Dedifferentiated amniotic fluid mesenchymal stem cell (primary cell): ENCODE data around the gene FXYD4.
A peak's percentile ranks its signal among the peaks of the same experiment; 100 is the strongest.

ENCODE experiments used
- DNase-seq: peaks from one replicate; pipeline ENCODE4 v3.0.0-alpha.2; 2016; ENCODE audit errors: extremely low spot score

The FXYD4 gene

DNA sequence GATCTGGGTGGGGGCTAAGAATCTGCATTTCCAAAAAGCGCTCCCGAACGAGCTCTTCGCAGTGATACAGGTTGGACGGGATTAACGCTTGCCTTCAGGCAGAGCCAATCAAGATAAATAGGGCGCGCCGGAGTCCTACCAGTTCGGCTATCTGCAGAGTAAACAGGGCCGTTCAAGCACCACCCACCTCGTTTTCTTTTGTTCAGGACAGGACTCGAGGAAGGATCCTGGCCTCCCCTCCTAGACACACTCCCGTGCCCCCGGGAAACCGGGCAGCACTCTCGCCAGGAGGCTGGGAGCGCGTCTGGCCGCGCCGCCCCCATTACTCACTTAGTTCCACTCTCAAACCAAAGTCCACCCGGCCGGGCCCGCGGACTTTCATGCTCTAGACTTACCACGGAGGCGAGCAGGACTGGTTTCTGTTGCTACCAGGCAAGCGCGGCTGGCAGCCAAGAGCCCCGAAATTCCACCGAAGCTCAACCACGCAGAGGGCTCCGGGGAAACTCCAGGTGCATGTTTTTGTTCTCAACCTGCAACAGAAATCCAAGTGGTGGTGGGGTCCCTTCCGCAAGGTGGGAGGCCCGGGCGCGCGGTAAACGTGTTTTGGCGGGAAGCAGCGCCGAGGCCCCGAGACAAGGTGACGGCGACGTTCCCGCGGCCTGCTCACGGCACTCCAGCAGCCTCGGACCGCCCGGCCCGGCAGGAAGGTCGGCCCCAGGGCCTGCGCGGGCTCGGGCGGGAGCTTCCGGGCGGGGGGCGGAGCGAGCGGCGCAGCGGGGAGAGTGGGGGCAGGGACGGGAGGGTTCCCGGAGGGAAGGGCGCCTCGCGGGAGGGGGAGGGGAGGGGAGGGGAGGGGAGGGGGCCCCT lies 24.9 kb downstream of the FXYD4 start:
- DNase-seq: peak; percentile 38

DNA sequence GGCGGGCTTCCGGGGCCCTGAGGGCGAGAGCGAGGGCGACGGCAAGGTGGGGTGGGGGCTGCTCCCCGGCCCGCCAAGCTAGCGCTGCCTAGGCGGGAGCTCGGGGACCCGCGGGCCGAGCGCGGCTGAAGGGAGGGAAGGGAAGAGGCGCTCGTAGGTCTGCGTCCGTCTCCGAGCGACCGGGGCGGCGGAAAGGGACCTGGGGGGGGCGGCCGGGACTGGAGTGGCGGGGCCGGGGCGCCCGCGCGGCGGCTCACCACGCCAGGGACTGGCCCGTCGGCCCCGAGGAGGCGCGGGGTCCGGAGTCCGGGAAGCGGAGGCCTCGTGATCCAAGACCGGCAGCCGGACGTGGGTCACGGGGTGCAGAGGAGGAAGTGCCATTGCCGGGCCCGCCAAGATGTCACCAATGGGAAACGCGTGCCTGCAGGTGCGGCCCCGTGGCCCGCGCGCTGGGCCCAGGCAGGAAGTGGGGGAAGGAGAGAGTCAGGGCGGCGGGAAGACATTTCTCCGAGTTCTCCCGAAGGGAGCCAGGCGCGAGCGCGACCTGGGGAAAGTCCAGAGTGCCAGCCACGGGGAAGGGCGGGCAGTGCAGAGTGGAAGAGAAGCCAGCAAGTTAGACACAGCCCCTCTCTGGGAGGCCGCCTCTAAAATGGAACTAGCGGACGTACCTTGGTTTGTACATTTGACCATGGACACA lies 25.6 kb downstream of the FXYD4 start:
- peak; percentile 49 for DNase-seq

DNA sequence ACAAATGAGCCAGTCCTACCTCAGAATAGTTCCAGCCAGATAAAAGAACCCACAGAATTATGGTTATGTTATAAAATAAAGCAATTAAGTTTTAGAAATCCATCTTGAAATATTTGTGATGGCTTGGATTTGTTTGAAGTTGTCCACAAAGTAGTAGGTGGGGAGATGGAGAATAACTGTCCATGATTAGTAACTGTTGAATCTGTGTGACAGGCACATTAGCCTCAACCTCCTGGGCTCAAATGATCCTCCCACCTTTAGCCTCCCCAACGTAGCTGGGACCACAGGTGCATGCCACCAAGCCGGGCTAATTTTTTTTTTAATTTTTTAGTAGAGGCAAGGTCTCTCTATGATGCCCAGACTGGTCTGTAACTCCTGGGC lies 27.5 kb downstream of the FXYD4 start:
- DNase-seq: no peak

DNA sequence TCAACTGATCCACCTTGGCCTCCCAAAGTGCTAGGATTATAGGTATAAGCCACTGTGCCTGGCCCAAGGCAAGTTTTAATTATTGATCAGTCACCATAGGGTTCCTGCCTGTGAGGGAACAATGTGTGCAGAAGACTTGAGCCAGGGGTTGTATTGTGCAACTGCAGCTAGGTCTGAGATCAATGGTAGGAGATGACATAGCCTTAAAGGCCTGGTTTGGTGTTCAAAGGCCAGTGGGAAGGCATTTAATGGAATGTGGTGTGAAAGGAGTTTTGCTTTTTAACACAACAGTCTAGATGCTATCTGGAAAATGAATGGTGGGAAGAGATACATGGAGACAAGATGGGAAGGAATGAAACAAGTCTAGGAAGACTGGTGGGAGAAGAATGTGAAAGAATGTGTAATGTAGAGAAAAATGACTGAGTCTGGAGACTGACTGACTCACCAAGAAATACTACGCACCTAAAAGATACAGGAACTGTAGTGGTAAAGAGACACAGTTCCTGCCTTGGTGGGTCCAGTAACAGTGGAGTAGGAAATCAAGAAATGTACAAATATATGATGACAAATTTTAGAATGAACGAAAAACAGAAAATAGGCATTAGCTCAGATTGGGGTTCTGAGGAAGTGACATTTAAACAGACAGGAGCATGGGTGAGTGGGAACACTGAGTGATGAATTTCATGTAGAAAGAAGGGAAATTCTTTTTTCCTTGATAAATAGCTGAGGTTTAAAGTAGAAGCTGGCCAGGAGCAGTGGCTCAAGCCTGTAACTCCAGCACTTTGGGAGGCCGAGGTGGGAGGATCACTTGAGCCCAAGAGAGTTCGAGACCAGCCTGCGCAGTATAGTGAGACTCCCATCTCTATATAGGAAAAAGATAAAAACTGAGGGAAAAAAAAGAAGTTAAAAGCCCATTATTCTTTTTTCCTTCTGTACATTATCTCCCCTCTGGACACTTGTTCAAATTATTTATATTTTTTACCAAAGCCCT lies 28.2 kb downstream of the FXYD4 start:
- DNase-seq: no peak

DNA sequence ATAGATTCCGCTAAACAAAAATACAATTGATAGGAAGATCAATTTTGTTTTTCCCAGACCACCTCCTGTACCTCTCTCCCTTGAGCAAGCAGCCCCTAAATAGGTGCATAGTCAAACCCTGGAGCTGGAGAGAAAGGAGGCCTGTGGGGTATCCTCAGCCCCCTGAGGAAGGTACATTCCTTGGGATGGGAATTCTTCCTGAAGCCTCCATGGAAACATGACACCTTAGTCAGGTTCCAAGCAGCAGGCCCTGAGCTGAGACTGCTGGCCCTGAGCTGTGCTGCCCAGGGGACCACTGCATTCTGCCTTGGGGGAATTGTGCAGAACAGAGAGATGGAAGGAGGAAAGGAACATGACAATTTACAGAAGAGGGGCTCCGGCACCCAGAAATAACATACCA lies 30.2 kb downstream of the FXYD4 start:
- no peak for DNase-seq

DNA sequence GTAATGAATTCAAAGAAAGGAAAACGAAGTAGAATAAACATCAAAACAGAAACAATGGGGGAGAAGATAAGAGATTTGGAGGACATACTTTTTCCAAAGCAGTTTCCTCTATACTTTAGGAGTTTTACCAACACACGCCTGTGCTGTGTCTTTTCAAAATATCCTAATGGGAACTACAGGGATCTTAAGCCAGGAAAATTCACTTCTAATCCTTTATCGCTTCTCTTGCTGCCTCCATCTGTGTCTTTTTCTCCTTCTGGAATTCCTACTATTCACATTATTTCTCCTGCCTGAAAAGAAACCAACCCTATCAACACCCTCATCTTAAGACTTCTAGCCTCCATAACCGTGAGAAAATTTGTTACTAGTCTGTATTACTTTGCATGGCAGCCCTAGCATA lies 30.7 kb downstream of the FXYD4 start:
- DNase-seq: no peak

DNA sequence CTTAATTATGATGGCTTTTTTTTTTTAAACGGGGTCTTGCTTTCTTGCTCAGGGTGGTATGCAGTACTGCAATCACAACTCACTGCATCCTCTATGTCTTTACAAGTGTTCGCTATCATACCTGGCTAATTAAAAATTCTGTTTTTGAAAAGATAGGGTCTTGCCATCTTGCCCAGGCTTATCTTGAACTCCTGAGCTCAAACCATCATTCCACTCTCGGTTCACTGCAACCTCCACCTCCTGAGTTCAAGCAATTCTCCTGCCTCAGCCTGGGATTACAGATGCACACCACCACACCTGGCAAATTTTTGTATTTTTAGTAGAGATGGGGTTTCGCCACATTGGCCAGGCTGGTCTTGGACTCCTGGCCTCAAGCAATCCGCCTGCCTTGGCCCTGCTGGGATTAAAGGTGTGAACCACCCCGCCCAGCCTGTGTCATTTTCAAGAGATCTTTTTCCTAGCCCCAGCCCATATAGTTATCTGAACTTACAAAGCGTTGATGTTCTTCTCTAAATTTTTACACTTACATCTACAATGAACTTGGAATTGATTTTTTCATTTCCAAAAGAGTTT lies 31.5 kb downstream of the FXYD4 start:
- no peak for DNase-seq

DNA sequence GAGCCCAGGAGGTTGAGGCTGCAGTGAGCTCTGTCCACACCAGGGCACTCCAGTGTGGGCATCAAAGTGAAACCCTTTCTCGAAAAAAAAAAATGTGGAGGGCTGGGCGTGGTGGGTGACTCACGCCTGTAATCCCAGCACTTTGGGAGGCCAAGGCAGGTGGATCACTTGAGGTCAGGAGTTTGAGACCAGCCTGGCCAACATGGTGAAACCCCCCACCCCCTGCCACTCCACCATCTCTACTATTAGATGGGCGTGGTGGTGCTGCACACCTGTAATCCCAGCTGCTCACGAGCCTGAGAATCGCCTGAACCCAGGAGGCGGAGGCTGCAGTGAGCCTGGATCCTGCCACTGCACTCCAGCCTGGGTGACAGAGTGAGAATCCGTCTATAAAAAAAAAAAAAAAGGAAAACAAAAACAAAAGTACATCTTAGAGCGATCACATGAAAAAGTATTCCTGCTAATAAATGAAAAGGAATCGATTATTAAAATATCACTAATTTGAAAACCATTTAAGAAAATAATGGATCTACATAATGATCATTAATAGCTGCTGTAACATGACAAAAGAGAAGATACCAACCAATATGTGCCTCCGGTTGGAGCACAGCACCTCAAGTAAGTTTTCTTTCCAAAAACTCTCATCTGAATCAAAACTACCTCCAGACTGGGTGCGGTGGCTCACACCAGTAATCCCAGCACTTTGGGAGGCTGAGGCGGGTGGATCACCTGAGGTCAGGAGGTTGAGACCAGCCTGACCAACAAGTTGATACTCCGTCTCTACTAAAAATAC lies 32.7 kb downstream of the FXYD4 start:
- no peak for DNase-seq

DNA sequence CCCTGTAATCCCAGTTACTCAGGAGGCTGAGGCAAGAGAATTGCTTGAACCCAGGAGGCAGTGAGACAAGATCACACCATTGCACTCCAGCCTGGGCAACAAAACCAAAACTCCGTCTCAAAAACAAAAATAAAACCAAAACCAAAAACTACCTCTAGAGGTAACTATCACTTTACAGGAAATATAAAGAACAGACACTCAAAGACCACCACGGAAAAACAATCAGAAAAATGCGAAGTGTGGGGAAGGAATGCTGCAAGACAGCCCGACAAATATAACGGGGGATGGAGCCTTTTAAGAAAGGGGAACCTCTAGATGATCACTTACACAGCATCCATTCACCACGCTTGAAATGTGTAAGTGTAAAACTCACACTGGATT lies 33.3 kb downstream of the FXYD4 start:
- no peak for DNase-seq

DNA sequence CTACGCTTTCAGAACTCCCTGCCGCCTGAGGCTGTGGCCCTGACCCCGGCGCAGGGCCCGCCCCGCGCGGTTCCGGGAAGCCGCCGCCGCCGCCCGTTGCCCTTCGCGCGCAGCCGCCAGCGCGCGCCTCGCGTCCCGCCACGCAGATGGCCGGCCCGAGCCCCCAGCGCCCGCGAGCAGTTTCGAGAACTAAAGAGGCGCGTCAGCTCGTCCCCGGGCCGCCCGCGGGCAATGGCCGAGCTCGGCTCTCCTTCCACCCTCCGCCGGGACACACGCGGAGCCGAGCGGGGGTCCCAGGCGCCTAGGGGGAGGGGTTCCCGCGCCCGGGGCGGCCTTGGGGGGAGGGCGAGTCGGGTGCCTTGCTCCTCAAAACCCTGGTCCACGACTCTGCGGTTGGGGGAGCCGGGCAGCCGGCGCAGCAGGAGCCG lies 35.7 kb downstream of the FXYD4 start:
- DNase-seq: no peak

DNA sequence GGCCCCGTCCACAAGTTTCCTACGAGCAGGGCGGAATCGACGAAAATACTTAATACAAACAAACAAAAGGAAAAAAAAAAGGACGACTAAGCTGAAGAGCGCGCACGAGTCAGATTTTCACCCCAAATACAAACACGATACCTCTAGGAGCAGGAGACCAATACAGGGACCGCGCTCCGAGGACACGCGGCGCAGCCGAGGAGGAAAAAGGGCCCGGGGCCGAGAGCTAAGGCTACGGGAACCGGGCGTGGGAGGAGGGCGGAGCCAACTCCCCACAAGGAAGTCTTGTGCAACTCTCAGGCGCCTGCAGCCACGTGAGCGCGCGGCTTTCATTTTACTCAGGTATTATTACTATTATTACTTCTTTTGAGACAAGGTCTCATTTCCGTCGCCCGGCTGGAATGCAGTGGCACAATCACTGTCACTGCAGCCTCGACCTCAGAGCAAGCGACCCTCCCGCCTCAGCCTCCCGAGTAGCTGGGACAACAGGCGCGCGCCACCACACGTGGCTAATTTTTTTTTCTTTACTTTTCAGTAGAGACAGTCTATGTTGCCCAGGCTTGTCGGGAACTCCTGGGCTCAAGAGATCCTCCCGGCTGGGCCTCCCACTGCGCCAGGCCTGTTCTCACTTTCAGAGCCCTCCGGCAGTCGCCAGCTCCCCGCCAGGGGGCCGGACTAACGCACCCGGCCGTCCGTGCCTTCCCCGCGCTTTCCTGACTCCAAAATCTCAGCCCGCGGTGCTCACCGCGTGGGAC lies 36.3 kb downstream of the FXYD4 start:
- DNase-seq: peak; percentile 83

DNA sequence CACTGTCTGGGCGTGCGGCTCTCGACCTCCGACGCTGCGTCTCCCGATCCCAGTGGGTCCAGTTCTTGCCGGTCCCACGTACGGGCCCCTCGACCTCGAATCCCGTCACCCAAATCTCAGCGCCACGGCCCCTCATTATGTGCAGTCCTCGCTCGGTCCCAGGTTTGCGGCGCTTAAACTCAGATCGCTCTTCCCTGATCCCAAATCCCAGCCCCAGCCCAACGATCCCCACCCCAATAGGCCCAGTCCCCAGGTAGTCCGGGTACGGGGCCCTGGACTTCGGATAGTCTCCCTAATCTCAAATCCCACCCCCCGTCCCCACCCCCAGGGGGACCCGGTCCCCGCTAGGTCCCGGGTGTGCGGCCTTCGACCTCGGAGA lies 36.9 kb downstream of the FXYD4 start:
- no peak for DNase-seq

DNA sequence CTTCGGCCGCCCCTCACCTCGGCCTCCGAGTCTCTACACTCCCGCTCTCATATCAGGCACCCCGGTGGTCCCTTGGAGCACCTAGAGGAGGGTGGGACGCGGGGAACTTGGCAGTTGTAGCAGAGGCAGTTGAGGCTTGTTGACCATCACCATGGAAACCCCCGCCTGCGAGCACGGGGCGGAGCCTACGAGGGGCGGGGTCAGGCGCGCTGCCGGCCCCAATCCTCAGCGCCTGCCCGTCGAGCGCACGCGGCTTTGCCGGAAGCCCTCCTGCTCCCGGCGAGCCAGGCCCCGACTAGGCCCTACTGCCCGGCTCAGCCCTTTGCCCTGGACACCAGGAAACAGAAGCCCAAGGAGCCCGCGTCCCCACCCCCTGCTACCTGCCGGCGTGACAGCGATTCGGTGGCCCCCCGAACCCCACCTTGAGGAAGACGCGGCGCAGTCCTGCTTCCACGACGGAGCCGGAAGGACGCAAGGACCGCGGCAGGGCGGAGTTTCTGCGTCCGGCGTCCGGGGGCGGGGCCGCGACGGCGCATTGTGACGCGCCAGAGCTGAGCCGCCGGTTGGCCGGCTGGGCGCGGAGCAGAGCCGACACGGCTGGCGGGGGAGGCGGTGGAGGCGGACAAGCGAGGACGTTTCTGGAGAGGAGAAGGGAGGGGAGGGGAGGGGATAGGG lies 37.4 kb downstream of the FXYD4 start, which contains the start of gene HNRNPF:
TSS of gene HNRNPF (minus strand) at position 477 of the 675 bp plus-strand sequence. CDS start 21,302 bp downstream, outside the sequence.
- peak; percentile 93 for DNase-seq

DNA sequence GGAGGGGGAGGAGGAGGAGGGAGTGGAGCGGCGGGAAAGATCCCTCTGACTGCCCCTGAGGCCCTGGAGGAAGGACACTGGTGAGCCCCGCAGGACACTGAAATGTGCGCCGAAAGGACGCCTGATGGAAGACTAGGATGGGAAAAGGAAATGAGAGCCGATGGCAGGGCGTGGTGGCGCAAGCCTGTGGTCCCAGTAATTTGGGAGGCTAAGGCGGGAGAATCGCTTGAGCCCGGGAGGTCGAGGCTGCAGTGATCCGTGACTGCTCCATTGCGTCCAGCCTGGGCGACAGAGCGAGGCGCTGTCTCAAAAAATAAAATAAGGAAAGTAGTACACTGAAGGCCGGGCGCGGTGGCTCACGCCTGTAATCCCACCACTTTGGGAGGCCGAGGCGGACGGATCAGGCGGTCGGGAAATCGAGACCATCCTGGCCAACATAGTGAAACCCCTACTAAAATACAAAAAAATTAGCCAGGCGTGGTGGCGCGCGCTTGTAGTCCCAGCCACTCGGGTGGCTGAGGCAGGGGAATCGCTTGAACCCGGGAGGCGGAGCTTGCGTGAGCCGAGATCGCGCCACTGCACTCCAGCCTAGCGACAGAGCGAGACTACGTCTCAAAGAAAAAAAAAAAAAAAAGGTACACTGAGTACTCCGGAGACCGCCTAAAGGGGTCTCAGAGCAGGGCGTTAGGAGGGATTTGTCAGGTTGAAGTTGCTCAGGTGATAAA lies 38.1 kb downstream of the FXYD4 start:
- no peak for DNase-seq

DNA sequence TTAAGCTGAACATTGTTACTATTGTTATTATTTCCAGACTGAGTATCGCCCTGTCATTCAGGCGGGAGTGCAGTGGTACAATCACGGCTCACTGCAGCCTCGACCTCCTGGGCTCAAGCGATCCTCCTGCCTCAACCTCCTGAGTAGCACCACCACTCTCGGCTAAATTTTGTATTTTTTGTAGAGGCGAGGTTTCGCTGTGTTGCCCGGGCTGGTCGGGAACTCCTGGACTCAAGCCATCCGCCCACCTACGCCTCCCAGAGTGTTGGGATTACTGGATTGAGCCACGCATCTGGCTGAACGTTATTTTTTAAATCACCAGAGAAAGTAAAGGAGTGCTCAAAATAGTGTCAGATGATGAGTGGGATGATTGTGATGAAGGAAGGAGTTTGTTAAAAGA lies 38.9 kb downstream of the FXYD4 start:
- DNase-seq: no peak

DNA sequence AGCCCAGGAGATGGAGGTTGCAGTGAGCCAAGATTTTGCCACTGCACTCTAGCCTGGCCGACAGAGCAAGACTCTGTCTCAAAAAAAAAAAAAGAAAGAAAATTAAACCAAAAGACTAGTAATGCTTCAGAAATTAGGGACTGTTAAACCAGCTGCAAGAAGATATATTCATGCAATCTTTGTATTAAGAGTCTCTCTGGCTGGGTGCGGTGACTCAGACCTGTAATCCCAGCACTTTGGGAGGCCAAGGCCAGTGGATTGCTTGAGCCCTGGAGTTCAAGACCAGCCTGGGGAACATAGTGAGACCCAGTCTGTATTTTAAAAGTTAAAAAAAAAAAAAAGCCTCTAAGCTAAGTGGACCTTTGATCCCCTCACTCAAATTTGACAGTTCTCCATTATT lies 40.1 kb downstream of the FXYD4 start:
- no peak for DNase-seq

DNA sequence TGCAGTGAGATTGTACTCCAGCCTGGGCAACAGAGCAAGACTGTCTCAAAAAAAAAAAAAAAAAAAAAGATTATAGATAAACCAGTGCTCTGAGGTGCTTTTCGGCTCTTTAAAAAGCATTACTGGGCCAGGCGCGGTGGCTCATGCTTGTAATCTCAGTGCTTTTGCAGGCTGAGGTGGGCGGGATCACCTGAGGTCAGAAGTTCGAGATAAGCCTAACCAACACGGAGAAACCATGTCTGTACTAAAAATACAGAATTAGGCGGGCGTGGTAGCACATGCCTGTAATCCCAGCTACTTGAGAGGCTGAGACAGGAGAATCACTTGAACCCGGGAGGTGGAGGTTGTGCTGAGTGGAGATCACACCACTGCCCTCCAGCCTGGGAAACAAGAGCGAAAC lies 44.1 kb downstream of the FXYD4 start:
- DNase-seq: no peak

DNA sequence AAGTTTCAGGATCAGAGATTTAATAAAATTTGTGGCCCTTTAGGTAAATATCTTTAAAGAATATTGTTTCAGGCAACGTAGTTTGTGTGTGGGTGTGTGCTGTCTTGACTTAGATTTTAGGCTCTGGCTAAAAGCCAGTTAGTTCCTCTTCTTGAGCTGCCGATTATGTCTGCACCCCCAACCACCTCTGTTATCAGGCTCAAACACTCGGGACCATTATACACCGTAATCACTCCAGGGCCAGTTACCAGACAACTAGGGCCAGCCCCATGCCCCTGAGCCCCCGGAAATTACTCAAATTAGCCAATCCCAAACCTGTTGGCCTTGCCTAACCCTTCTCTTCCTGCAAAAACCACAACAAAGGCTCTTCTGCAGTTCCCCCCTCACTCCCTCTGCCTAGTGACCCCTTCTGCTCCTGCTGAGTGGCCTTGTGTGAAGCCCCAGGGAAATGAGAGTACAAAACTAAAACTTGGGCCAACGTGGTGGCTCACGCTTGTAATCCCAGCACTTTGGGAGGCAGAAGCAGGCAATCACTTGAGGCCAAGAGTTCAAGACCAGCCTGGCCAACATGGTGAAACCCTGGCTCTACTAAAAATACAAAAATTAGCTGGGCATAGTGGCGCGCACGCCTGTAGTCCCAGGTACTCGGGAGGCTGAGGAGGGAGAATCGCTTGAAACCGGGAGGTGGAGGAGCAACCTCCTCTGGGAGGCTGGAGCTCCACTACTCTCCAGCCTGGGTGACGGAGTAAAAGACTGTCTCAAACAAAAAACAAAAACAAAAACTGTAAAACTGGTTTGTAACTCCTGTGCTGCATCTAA lies 46.7 kb downstream of the FXYD4 start:
- no peak for DNase-seq
